DMS79 treated with DMSO at 0.1 percent for 48 hours (cell line): ENCODE results near the gene SULT1C4.
"Not testable (repeated sequence)": the region's sequence is repeated elsewhere in the genome, so short reads cannot be mapped to it uniquely, and the experiment has no call there.

ENCODE experiments used
- DNase-seq: peaks from one replicate; lab custom pipeline; 2025; lab: John Stamatoyannopoulos, UW

The SULT1C4 gene

DNA sequence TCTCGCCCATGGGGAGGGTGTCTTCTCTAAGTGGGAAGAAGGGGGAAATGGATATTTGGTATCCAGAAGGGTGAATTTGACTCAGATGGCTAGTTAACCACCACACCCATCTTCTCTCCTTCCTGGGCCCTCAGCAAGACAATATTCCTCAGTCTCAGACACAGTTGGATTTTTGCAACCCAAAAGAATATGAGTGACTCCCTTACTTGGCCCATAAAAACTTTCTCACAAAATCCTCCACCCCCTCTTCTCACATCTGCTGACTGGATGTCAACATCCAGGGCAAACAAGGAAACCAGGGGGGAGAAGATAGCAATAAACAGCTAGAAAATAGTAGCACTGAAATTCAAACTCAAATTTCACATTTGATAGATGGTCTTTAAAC, 35.9 kb downstream of the SULT1C4 start:
- no peak for DNase-seq

DNA sequence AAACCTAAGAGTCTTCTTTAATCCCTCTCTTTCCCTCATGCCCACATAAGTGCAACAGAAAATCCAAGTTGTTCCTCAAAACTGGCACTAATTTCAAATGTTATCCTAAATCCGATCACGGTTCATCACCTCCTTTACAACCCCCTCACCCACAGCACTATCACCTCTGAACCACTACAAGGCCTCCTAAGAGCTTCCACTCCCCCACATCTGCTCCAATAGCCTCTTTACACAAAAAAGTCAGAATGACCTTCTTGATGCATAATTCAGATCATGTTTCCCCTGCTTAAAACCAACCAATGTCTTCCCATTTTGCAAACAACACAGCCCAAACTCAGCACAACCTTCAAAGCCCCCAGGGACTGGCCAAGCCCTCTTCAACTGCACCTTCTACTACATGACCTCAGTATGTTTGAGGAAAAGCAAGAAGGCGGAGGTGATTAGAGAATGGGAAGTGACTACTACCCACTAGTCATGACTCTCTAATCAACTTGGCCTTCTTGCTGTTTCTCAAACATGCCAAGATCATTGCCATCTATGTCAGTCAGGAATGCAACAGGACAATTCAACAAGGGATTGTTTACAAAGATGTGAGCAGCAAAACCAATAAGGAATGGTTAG, 36.6 kb downstream of the SULT1C4 start:
- DNase-seq: no peak

DNA sequence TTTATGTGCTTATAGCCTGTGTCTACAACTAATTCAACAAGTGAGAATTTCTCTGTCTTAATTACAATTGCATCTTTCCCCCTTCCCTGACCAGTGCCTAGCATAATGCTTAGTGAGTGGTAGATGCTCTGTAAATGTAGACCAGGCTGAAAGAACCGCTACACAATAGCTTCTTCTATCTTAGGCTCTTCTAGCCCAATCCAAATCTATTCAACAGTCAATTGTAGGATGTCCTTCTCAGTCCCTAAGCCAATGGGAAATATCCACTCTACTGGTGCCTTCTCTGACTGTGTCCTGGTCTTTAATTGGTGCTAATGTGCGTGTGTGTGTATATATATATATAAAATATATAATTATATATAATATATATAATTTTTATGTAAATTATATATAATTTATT, 37.2 kb downstream of the SULT1C4 start:
- DNase-seq: no peak

DNA sequence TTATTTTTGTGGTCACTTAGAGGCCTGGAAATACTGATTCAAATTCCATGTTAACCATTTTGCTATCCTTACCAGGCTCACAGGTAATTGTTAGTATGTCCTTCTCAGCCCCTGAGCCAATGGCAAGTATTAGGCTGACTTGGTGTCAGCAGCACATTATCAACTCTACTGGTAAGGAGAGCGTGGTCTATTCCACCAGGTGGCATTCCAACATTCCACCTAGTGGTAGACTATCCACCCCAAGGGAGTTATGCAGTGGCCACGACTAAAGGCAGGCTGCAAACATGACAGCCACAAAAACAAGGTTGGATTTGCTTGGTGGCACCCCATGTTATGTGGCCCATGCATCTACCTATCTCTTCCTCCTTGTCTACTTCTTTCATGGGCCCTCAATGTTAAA, 39.5 kb downstream of the SULT1C4 start:
- no peak for DNase-seq

DNA sequence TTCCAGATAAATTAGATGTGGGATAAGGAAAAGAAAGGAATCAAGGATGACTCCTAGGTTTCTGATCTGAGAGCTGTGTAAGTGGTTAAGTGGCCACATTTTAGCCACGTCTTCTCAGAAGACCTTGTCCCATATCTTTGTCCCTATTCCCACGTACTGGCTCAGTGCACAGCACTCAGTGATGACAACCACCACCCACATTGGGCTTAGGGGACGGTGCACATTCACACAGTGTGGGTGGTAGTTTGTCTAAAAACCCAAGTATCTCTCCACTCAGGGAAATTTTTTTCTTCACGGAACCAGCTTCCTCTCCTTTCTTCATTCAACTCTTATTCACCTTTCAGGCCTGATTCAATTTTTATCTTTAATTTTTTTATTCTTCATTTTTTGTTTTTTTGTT, 40.7 kb downstream of the SULT1C4 start:
- no peak for DNase-seq

DNA sequence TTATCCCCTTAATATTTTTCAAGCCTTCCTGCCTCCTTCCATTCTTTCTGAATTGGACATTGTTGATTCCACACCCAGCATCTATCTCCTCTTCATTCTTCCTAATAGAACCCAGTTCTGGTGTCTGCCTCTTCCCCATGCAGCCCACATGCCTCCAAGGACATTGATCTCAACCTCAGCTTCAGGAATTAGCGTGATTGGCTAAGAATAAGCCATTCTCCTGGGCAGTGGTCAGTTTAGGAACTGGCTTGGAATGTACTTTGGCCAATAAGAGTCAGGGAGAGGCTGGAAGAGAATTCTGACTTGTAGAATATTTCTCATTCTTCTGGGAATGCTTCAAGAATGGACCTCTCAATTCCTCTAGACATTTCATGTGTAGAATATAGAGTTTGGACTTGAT, 45.3 kb downstream of the SULT1C4 start:
- no peak for DNase-seq

DNA sequence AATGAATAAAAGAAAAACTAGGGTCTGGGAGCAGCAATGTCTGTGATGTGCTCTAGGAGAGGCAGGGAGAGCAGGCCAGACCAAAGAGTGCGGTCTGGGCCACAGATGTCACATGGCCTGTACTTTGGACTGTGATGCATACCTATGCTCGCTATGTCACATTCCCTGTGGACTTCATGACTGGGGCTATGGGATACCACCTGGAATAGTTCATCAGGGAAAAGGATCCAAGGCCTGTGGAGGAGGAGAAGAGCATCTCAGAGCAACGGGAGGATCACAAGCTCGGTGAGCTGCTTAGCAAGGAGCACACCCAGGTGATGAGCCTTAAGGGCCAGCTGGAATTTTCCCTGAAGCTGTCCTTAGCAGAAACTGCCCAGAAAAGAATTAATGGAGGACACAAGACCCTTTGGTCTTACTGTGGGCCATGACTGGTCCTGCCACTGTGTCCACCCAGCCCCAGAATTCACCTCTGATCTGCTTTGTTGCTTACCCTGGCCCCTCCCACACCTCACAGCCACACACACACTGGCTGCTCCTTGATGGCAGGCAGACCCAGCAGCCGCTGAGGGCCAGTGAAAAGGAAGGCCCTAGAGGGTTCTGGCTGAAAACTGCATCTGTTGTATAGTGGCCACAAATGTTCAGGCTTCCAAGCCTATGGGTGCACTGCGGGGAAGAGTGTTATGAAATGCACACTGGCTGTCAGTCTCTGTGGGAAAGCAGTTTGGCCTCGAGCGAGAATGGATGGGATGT, 45.9 kb downstream of the SULT1C4 start:
- no peak for DNase-seq

DNA sequence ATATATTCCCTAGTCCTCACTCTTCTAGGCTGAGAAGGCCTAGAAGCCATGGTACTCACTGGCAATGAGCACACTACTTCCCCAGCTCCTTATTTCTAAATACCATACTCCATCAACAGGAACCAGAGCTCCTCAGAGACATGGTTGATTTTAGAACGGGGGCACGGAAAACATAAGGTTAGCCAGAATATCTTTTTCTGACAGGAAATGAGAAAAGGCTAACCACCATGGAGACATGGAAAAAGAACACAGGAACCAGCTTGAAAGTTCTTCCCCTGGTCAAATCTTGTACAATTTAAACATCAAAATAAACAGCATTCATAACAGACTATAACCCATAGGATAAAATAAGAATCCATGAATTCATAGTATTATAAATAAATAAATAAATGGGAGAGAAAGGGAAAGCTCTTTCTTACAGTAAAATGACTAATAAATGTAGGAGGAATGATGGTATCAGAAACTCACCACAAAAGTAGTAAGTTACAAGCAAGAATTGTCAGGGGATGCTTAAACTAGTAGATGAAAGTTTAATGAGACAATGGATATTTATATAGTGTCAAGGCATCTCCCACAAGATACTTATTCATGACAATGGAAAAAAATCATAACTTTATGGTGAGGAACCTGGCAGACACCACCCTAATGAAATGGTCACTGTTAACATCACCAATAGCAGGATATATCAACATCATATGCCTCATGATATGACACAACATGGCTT, 50.7 kb downstream of the SULT1C4 start:
- no peak for DNase-seq

DNA sequence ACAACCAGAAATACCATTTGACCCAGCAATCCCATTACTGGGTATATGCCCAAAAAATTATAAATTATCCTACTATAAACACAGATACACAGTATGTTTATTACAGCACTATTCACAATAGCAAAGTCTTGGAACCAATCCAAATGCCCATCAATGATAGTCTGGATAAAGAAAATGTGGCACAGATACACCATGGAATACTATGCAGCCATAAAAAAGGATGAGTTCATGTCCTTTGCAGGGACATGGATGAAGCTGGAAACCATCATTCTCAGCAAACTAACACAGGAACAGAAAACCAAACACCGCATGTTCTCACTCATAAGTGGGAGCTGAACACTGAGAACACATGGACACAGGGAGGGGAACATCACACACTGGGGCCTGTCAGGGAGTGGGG, 57.8 kb downstream of the SULT1C4 start:
- not testable (repeated sequence) for DNase-seq

DNA sequence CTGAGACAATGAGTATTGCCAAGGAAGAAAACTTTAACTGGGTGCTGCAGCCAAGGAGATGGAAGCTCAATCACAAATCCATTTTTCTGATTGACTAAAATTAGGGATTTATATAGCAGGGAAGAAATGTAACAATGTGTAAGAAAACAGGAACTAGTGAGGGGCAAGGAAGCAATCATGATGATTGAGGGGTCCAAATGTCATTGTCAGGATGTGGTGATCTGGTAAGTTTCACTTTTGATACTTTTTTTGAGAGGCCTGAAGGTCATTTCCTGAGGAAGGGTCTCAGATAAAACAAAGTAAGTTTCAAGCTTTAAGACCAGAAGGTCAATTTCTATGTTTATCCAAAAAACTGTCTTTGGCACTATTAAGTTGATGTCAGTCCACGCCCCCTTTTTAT, 59.2 kb downstream of the SULT1C4 start:
- no peak for DNase-seq
